Dedifferentiated amniotic fluid mesenchymal stem cell (primary cell): ENCODE results near the gene GRAP2.

Experiments used
- DNase-seq: peaks from one replicate; pipeline ENCODE4 v3.0.0-alpha.2; 2016; ENCODE audit errors: extremely low spot score

Gene GRAP2

GRCh38 chr22:39925273-39925672, 24.4 kb downstream of the GRAP2 start:
- DNase-seq: no peak

GRCh38 chr22:39925909-39926679, 25.2 kb downstream of the GRAP2 start:
- DNase-seq: no peak

GRCh38 chr22:39926753-39927152, 25.9 kb downstream of the GRAP2 start:
- no peak for DNase-seq

GRCh38 chr22:39927544-39927943, 26.7 kb downstream of the GRAP2 start:
- DNase-seq: no peak

GRCh38 chr22:39928536-39929520, 27.9 kb downstream of the GRAP2 start:
- no peak for DNase-seq

- no peak for DNase-seq
Measured at GRCh38 chr22:39931251-39931650, 30.4 kb downstream of the GRAP2 start.

GRCh38 chr22:39932166-39932565, 31.3 kb downstream of the GRAP2 start:
- DNase-seq: no peak

GRCh38 chr22:39932918-39933649, 32.2 kb downstream of the GRAP2 start:
- DNase-seq: no peak

- DNase-seq: no peak
Measured at GRCh38 chr22:39933741-39934140, 32.9 kb downstream of the GRAP2 start.

- DNase-seq: no peak
Measured at GRCh38 chr22:39935116-39935515, 34.2 kb downstream of the GRAP2 start.

- DNase-seq: no peak
Measured at GRCh38 chr22:39935612-39936011, 34.7 kb downstream of the GRAP2 start.

- no peak for DNase-seq
Measured at GRCh38 chr22:39936523-39937145, 35.8 kb downstream of the GRAP2 start.

GRCh38 chr22:39937906-39938305, 37.0 kb downstream of the GRAP2 start:
- DNase-seq: no peak

GRCh38 chr22:39938509-39939111, 37.7 kb downstream of the GRAP2 start:
- DNase-seq: no peak

GRCh38 chr22:39939830-39940229, 38.9 kb downstream of the GRAP2 start:
- no peak for DNase-seq

- DNase-seq: no peak
Measured at GRCh38 chr22:39940757-39941305, 39.9 kb downstream of the GRAP2 start.

GRCh38 chr22:39941601-39942000, 40.7 kb downstream of the GRAP2 start:
- DNase-seq: no peak

- DNase-seq: no peak
Measured at GRCh38 chr22:39942439-39943230, 41.8 kb downstream of the GRAP2 start.

- DNase-seq: no peak
Measured at GRCh38 chr22:39943337-39943736, 42.5 kb downstream of the GRAP2 start.
